ENCODE data around the gene PLS3. TPM values are rescaled to one million over a fixed set of nuclear protein-coding genes. Genes with fewer than 3 reads are reported as not detected.
"Not testable (repeated sequence)": the region's sequence is repeated elsewhere in the genome, so short reads cannot be mapped to it uniquely, and the experiment has no call there.

PLS3 gene
- total and polyA plus RNA-seq, 9 donors = 60.9 to 171 (median 111) TPM

DNA sequence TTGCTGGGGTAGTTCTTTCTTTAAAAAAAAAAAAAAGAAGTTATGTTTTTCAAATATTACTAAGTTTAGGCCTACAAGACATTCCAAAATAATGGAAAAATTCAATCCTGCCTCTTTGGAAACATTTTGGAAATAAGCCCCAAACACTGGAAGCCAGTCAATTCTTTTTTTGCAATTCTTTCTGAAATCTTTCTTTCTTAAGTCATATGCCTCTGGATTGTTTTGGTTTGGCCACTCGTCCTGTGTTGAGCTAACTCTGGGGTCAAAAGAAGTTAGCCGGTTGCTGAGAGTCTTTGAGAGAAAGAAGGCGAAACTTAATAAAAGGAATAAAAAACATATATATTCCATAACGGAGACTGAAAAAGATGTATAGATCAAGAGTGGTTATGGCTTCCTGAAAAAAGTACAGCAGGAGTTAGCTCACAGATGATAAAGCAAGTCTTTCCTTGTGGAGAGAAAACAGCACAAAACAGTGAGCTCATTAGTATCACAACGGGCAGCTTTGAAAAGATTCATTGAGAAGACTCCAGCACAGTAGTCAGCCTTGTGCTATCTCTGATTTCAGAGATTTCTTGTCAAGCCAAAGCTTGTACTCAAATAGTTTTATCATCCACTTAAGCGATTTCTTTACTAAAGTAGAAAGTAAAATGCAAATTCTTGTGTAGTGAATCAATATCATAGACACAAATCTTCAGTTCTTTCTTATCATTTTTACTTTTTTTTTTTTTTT, 64.8 kb downstream of the PLS3 start:
- no peaks in the 10 kb centered on the region for H3K36me3 ChIP-seq
- H3K4me3 ChIP-seq = no peak overlapping the region
- peak overlapping the region; percentile 19 to 36 for H3K27ac ChIP-seq
- no peaks in the 10 kb centered on the region for H3K4me1 ChIP-seq (ENCODE audit: insufficient read depth)
- no peaks in the 10 kb centered on the region for H3K9me3 ChIP-seq
- 19 to 30% (median 29%) methylated on average over 6 of the region's 6 CpGs for WGBS, 3 donors
- peak in 1 of 5 donors; percentile 34 for DNase-seq
- H3K27me3 ChIP-seq = no peaks in the 10 kb centered on the region
- intact Hi-C loops (cut with DNase I) = no loop called here
- TF ChIP-seq EP300 (IDR thresholded peaks at IDR 0.05) (no peak), POLR2A (IDR thresholded peaks at IDR 0.05) (no peak), CTCF (IDR thresholded peaks at IDR 0.05) (no peak)

DNA sequence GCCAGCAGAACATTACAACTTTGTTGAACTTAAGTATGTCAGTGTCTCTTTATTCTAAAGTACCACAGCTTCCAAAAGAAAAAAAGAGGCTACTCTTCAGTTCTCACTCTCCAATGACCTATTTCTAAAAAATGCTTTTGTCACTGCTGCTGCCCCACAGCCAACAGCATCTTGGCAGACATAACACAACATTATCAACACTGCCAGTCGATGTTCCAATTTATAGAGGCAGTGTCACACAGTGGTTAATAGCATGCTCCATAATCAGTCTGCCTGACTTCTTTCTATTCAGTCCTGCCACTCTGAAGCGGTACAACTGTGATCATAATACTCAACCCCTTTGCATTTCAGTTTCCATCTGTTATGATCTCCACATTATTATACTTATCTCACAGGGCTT, 69.2 kb downstream of the PLS3 start:
- no peak for DNase-seq
- Histone ChIP-seq H3K36me3 (no peaks in the 10 kb centered on the region), H3K4me1 (ENCODE audit: insufficient read depth) (peaks cover 1% of the 10 kb centered on the region), H3K27me3 (no peaks in the 10 kb centered on the region), H3K4me3 (no peak overlapping the region), H3K9me3 (no peaks in the 10 kb centered on the region), H3K27ac (no peak overlapping the region)
- 69 to 74% (median 70%) methylated on average over 2 of the region's 2 CpGs for WGBS, 3 donors
- intact Hi-C loops (cut with DNase I) = loop anchor here in 1 of 4 donors (10.0 kb wide), 1 partner anchor 65 kb away; the partner anchor contains the start of gene PLS3
- TF ChIP-seq POLR2A (IDR thresholded peaks at IDR 0.05) (no peak), CTCF (IDR thresholded peaks at IDR 0.05) (no peak), EP300 (IDR thresholded peaks at IDR 0.05) (no peak)

GRCh38 chrX:115632455-115632854, 71.5 kb downstream of the PLS3 start:
- intact Hi-C loops (cut with DNase I) = loop anchor here in 1 of 4 donors (10.0 kb wide), 1 partner anchor 68 kb away; the partner anchor contains the start of gene PLS3
- no peaks in the 10 kb centered on the region for H3K27me3 ChIP-seq
- no peak overlapping the region for H3K4me3 ChIP-seq
- DNase-seq = no peak
- H3K9me3 ChIP-seq = no peaks in the 10 kb centered on the region
- H3K36me3 ChIP-seq = no peaks in the 10 kb centered on the region
- peaks cover 1% of the 10 kb centered on the region for H3K4me1 ChIP-seq (ENCODE audit: insufficient read depth)
- no peak for TF ChIP-seq POLR2A (IDR thresholded peaks at IDR 0.05)
- no peak for TF ChIP-seq EP300 (IDR thresholded peaks at IDR 0.05)
- no peak for TF ChIP-seq CTCF (IDR thresholded peaks at IDR 0.05)
- 85 to 89% (median 87%) methylated on average over 3 of the region's 3 CpGs for WGBS, 3 donors
- H3K27ac ChIP-seq = no peak overlapping the region

- H3K9me3 ChIP-seq; H3K4me3 ChIP-seq; H3K27ac ChIP-seq; H3K4me1 ChIP-seq (ENCODE audit: insufficient read depth); H3K36me3 ChIP-seq; DNase-seq; H3K27me3 ChIP-seq: not testable (repeated sequence)
- intact Hi-C loops (cut with DNase I) = loop anchor here in 1 of 4 donors (10.0 kb wide), 1 partner anchor 69 kb away; the partner anchor contains the start of gene PLS3
- 88 to 95% (median 93%) methylated on average over 5 of the region's 5 CpGs for WGBS, 3 donors
Observed at GRCh38 chrX:115633397-115633796, 72.4 kb downstream of the PLS3 start.

GRCh38 chrX:115639334-115639880, 78.4 kb downstream of the PLS3 start:
- TF ChIP-seq POLR2A (IDR thresholded peaks at IDR 0.05) (no peak), EP300 (IDR thresholded peaks at IDR 0.05) (no peak), CTCF (IDR thresholded peaks at IDR 0.05) (no peak)
- H3K9me3 ChIP-seq = no peaks in the 10 kb centered on the region
- 34 to 43% (median 38%) methylated on average over 5 of the region's 5 CpGs for WGBS, 3 donors
- intact Hi-C loops (cut with DNase I) = loop anchor here in 1 of 4 donors (10.0 kb wide), 1 partner anchor 75 kb away; the partner anchor contains the start of gene PLS3
- no peak overlapping the region for H3K4me3 ChIP-seq
- H3K27me3 ChIP-seq = no peaks in the 10 kb centered on the region
- H3K4me1 ChIP-seq (ENCODE audit: insufficient read depth) = peaks cover 1% of the 10 kb centered on the region
- DNase-seq = no peak
- H3K36me3 ChIP-seq = no peaks in the 10 kb centered on the region
- H3K27ac ChIP-seq = no peak overlapping the region
